ENCODE results near the gene ABHD15. TPM values are rescaled to one million over a fixed set of nuclear protein-coding genes. Genes with fewer than 3 reads are reported as not detected.

ABHD15 gene
- polyA plus RNA-seq, 3 donors, result 3.1 to 4.6 (median 3.6) TPM

DNA sequence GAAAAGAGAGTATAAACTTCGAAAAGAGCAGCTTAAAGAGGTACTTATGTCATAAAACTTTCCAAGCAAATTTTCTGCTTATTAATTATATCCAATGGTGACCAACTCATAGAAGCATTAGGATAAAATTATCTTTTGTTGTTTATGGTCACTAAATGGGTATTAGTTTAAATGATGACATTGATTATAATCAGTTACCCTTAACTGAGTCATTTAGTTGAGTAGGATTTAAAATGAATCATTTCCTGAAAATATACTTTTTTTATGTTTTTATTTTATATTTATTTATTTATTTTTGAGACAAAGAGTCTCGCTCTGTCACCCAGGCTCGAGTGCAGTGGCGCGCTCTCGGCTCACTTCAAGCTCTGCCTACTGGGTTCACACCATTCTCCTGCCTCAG is 55.9 kb downstream of the ABHD15 start:
- WGBS (ENCODE audit: insufficient coverage), result no CpG with 5 or more reads among the region's 6 CpGs
- Mint-ChIP-seq H3K36me3 (peaks cover 56 to 87% of the 10 kb centered on the region in 2 donors), H3K4me1 (peaks cover 2% of the 10 kb centered on the region), H3K27ac (peak overlapping the region in 1 of 7 donors; percentile 72), H3K27me3 (ENCODE audit: low read depth in 3 of 3) (no peaks in the 10 kb centered on the region), H3K4me3 (no peak overlapping the region), H3K9me3 (no peaks in the 10 kb centered on the region)
- Histone ChIP-seq H3K27me3 (ENCODE audit: control insufficient read depth in 2 of 2, insufficient read depth in 2 of 2, low read length in 2 of 2) (no peaks in the 10 kb centered on the region), H2AFZ (ENCODE audit: insufficient read depth, low read depth, low read length, poor library complexity, severe bottlenecking) (no peak overlapping the region), H3K9me3 (replicated peaks in 1 of 2; ENCODE audit: control insufficient read depth in 1 of 2, insufficient read depth in 1 of 2, low read length in 2 of 2) (no peaks in the 10 kb centered on the region), H3K36me3 (replicated peaks in 1 of 2; ENCODE audit: control insufficient read depth in 1 of 2, insufficient read depth in 2 of 2, low read length in 2 of 2) (peaks cover 81 to 95% of the 10 kb centered on the region in 2 donors), H3K4me1 (ENCODE audit: control insufficient read depth in 1 of 2, insufficient read depth in 2 of 2, low read length in 2 of 2) (no peaks in the 10 kb centered on the region), H4K20me1 (ENCODE audit: insufficient read depth, low read length) (peaks cover 14% of the 10 kb centered on the region), H3K79me2 (ENCODE audit: insufficient read depth, low read length) (no peaks in the 10 kb centered on the region), H3K4me3 (replicated peaks in 1 of 3; ENCODE audit: low read depth in 2 of 3, low read length in 3 of 3) (no peak overlapping the region), H3K9ac (ENCODE audit: insufficient read depth, low read length, poor library complexity, severe bottlenecking) (no peak overlapping the region), H3K27ac (ENCODE audit: low read depth in 1 of 2, low read length in 2 of 2) (no peak overlapping the region), H3K4me2 (replicated peaks; ENCODE audit: extremely low read depth, low read length, poor library complexity, severe bottlenecking) (no peak overlapping the region)
- DNase-seq, result no peak
- intact Hi-C loops (cut with micrococcal nuclease), result no loop called here
- TF ChIP-seq CTCF (IDR thresholded peaks at IDR 0.05), result no peak

Other genes with a start within 250 kb of the ABHD15 start
- 10 to 100 TPM in 1 of 3 donors, 1 to 10 TPM in 2; 2.4 to 13.9 (median 4.8) TPM for gene TAOK1, start 176.7 kb downstream of the ABHD15 start, polyA plus RNA-seq
- 10 to 100 TPM in 2 of 3 donors, 1 to 10 TPM in 1; 9.4 to 58.6 (median 14.4) TPM for gene TP53I13, start 1.7 kb upstream of the ABHD15 start, polyA plus RNA-seq
- 10 to 100 TPM in 1 of 3 donors, 1 to 10 TPM in 2; 3.1 to 41.7 (median 4.4) TPM for gene GIT1, start 22.6 kb upstream of the ABHD15 start, polyA plus RNA-seq
- under 1 TPM in 1 of 3 donors, not detected in 2; 0.37 TPM for gene ANKRD13B, start 26.1 kb upstream of the ABHD15 start, polyA plus RNA-seq
- gene CORO6, start 55.9 kb upstream of the ABHD15 start, polyA plus RNA-seq, result 1 to 10 TPM in 1 of 3 donors, not detected in 2; 1.3 TPM